H9 (cell line): ENCODE results near the gene TCEAL8. TPM values are rescaled to one million over a fixed set of nuclear protein-coding genes. Genes with fewer than 3 reads are reported as not detected.

Source experiments
- DNase-seq: peaks from one replicate; pipeline ENCODE4 v3.0.0-alpha.2; 2017
- H2AFZ ChIP-seq: one replicate; pipeline ENCODE4 v1.6.1; 2013; ENCODE audit warnings: mild to moderate bottlenecking, low read length, control low read depth, moderate library complexity
- H2AK5ac ChIP-seq: 2 replicates; pipeline ENCODE4 v1.6.1; 2013; ENCODE audit warnings: low read length, control low read depth, mixed read lengths; ENCODE audit not compliant: insufficient read length
- H2BK120ac ChIP-seq: one replicate; pipeline ENCODE4 v1.6.1; 2013; ENCODE audit warnings: low read depth, mild to moderate bottlenecking, low read length, control low read depth, inconsistent platforms; ENCODE audit not compliant: poor library complexity, severe bottlenecking
- H2BK12ac ChIP-seq: 2 replicates; pipeline ENCODE4 v1.6.1; 2013; ENCODE audit warnings: low read length, control low read depth, mixed read lengths, low read depth; ENCODE audit not compliant: insufficient read length
- H2BK15ac ChIP-seq: 2 replicates; pipeline ENCODE4 v1.6.1; 2013; ENCODE audit warnings: low read depth, low read length, control low read depth
- H2BK20ac ChIP-seq: one replicate; pipeline ENCODE4 v1.6.1; 2013; ENCODE audit warnings: low read depth, mild to moderate bottlenecking, low read length, control low read depth, inconsistent platforms; ENCODE audit not compliant: poor library complexity, severe bottlenecking
- H2BK5ac ChIP-seq: 2 replicates; pipeline ENCODE4 v1.6.1; 2013; ENCODE audit warnings: low read length, control low read depth, mixed read lengths; ENCODE audit not compliant: insufficient read length
- H3K14ac ChIP-seq: 2 replicates; pipeline ENCODE4 v1.6.1; 2013; ENCODE audit warnings: low read length, control low read depth; ENCODE audit not compliant: insufficient read depth
- H3K18ac ChIP-seq: 2 replicates; pipeline ENCODE4 v1.6.1; 2013; ENCODE audit warnings: low read depth, mild to moderate bottlenecking, mixed read lengths, low read length, control low read depth; ENCODE audit not compliant: insufficient read length
- H3K23ac ChIP-seq: 2 replicates; pipeline ENCODE4 v1.6.1; 2013; ENCODE audit warnings: low read length, control low read depth, mixed read lengths, low read depth; ENCODE audit not compliant: insufficient read length
- H3K23me2 ChIP-seq: 2 replicates; pipeline ENCODE4 v1.6.1; 2013; ENCODE audit warnings: low read depth, mild to moderate bottlenecking, mixed read lengths, low read length, control low read depth; ENCODE audit not compliant: insufficient read length, poor library complexity, severe bottlenecking
- H3K27ac ChIP-seq: 2 replicates; pipeline ENCODE4 v1.5.1; 2013; ENCODE audit warnings: low read length, control low read depth, mixed read lengths, low read depth; ENCODE audit not compliant: insufficient read length
- H3K27me3 ChIP-seq: 2 replicates; pipeline ENCODE4 v1.6.1; 2013; ENCODE audit warnings: low read length, control low read depth, inconsistent platforms; ENCODE audit not compliant: insufficient read depth
- H3K4ac ChIP-seq: 2 replicates; pipeline ENCODE4 v1.6.1; 2013; ENCODE audit warnings: low read depth, mild to moderate bottlenecking, control low read depth, inconsistent platforms, low read length, moderate library complexity
- H3K4me1 ChIP-seq: 2 replicates; pipeline ENCODE4 v1.6.1; 2013; ENCODE audit warnings: low read length, control low read depth, inconsistent platforms; ENCODE audit not compliant: insufficient read depth
- H3K4me2 ChIP-seq: 2 replicates; pipeline ENCODE4 v1.6.1; 2013; ENCODE audit warnings: low read length, control low read depth, mixed read lengths; ENCODE audit not compliant: insufficient read length, insufficient read depth
- H3K56ac ChIP-seq: 2 replicates; pipeline ENCODE4 v1.6.1; 2013; ENCODE audit warnings: low read depth, mild to moderate bottlenecking, mixed read lengths, low read length, control low read depth; ENCODE audit not compliant: insufficient read length
- H3K79me1 ChIP-seq: 2 replicates; pipeline ENCODE4 v1.6.1; 2013; ENCODE audit warnings: low read depth, mild to moderate bottlenecking, moderate library complexity, low read length, control low read depth, inconsistent platforms; ENCODE audit not compliant: insufficient read depth, poor library complexity, severe bottlenecking
- H3K79me2 ChIP-seq: 2 replicates; pipeline ENCODE4 v1.6.1; 2013; ENCODE audit warnings: low read length, control low read depth, inconsistent platforms; ENCODE audit not compliant: insufficient read depth
- H3K9ac ChIP-seq: 2 replicates; pipeline ENCODE4 v1.6.1; 2013; ENCODE audit warnings: low read length, control low read depth, mixed read lengths; ENCODE audit not compliant: insufficient read length; ENCODE audit errors: extremely low read depth
- H3K9me3 ChIP-seq: one replicate; pipeline ENCODE4 v1.6.1; 2013; ENCODE audit warnings: low read depth, low read length, inconsistent platforms; ENCODE audit not compliant: control insufficient read depth
- H3T11ph ChIP-seq: one replicate; pipeline ENCODE4 v1.6.1; 2013; ENCODE audit warnings: mild to moderate bottlenecking, low read length, control low read depth, inconsistent platforms
- H4K20me1 ChIP-seq: one replicate; pipeline ENCODE4 v1.6.1; 2013; ENCODE audit not compliant: control insufficient read depth, insufficient read length, insufficient read depth
- H4K5ac ChIP-seq: 2 replicates; pipeline ENCODE4 v1.6.1; 2013; ENCODE audit warnings: low read depth, mild to moderate bottlenecking, mixed read lengths, low read length, control low read depth; ENCODE audit not compliant: insufficient read length
- H4K8ac ChIP-seq: replicated peaks from 2 replicates; pipeline ENCODE4 v1.6.1; 2013; ENCODE audit warnings: low read length, control low read depth, mixed read lengths, low read depth; ENCODE audit not compliant: insufficient read length
- H4K91ac ChIP-seq: 2 replicates; pipeline ENCODE4 v1.6.1; 2013; ENCODE audit warnings: low read depth, mild to moderate bottlenecking, moderate library complexity, mixed read lengths, low read length, control low read depth; ENCODE audit not compliant: insufficient read length
- H3K27ac Mint-ChIP-seq, 3 experiments: 2 replicates in 2 of 3; 3 replicates in 1 of 3; pipeline ENCODE4 v1.8.0; 2020 to 2021; ENCODE audit warnings: mixed read lengths in 3 of 3, mild to moderate bottlenecking in 1 of 3, moderate library complexity in 1 of 3
- H3K27me3 Mint-ChIP-seq: 2 replicates; pipeline ENCODE4 v1.8.0; 2021; ENCODE audit warnings: low read depth, mild to moderate bottlenecking, moderate library complexity, mixed read lengths
- H3K36me3 Mint-ChIP-seq, 3 experiments: 2 replicates in 2 of 3; 3 replicates in 1 of 3; pipeline ENCODE4 v1.8.0; 2020 to 2021; ENCODE audit warnings: low read depth in 3 of 3, mixed read lengths in 3 of 3; ENCODE audit not compliant: insufficient read depth in 1 of 3
- H3K4me1 Mint-ChIP-seq, 2 experiments: 2 replicates each; pipeline ENCODE4 v1.8.0; 2020; ENCODE audit warnings: mixed read lengths in 2 of 2
- H3K4me3 Mint-ChIP-seq, 2 experiments: 2 replicates in 1 of 2; 3 replicates in 1 of 2; pipeline ENCODE4 v1.8.0; 2020 to 2021; ENCODE audit warnings: mild to moderate bottlenecking in 2 of 2, mixed read lengths in 2 of 2, moderate library complexity in 1 of 2
- H3K9me3 Mint-ChIP-seq, 2 experiments: 2 replicates in 1 of 2; 3 replicates in 1 of 2; pipeline ENCODE4 v1.8.0; 2020; ENCODE audit warnings: mild to moderate bottlenecking in 2 of 2, mixed read lengths in 2 of 2, moderate library complexity in 1 of 2
- CTCF ChIP-seq: fragments of 200-600 bp; sonication (generic); conservative IDR thresholded peaks from 3 replicates; pipeline ENCODE4 v1.8.0; 2021; ENCODE audit warnings: antibody characterized with exemption, mild to moderate bottlenecking
- WGBS: extraction: QIAGEN DNeasy Blood & Tissue Kit; methylation state at CpG from one replicate; pipeline ENCODE4 v1.1.7; 2013; ENCODE audit warnings: missing lambda C conversion rate, low lambda C conversion rate, mixed read lengths; ENCODE audit not compliant: insufficient read length; ENCODE audit errors: extremely low coverage; 5-methylcytosine and 5-hydroxymethylcytosine counted together
- total RNA-seq: library from RNA; stranded (reverse); gene quantifications from 2 replicates; pipeline ENCODE4 v1.2.1, GENCODE V29; 2021

TCEAL8 gene
- total RNA-seq, 1 experiment from 2014 or later = 78.1 TPM

- peak overlapping the region; percentile 81 for H3K9ac ChIP-seq
- no peaks in the 10 kb centered on the region for H3K9me3 ChIP-seq
- H2BK20ac ChIP-seq = no peak overlapping the region
- no peak overlapping the region for H2BK120ac ChIP-seq
- H3T11ph ChIP-seq = no peak overlapping the region
- TF ChIP-seq CTCF = no peak
- no peak overlapping the region for H3K23ac ChIP-seq
- H3K18ac ChIP-seq = peak overlapping the region; percentile 71
- no peak overlapping the region for H4K8ac ChIP-seq
- no peak overlapping the region for H4K91ac ChIP-seq
- no peaks in the 10 kb centered on the region for H4K20me1 ChIP-seq
- no peak overlapping the region for H2BK15ac ChIP-seq
- H3K56ac ChIP-seq = peak overlapping the region; percentile 64
- H3K4me3 Mint-ChIP-seq = peak overlapping the region; percentile 82 to 89
- H3K36me3 Mint-ChIP-seq = peaks cover 16 to 19% (median 17%) of the 10 kb centered on the region in 3 experiments
- H3K27me3 ChIP-seq = no peaks in the 10 kb centered on the region
- H3K27ac Mint-ChIP-seq = peak overlapping the region; percentile 97 to 99 (median 98)
- H3K27me3 Mint-ChIP-seq = peaks cover 1% of the 10 kb centered on the region; the same call in 1 of the 2 replicates
- peak; percentile 98 for DNase-seq
- H3K4me2 ChIP-seq = peak overlapping the region; percentile 58
- no peak overlapping the region for H2BK12ac ChIP-seq
- peak overlapping the region; percentile 77 for H3K27ac ChIP-seq
- no CpG with 5 or more reads among the region's 22 CpGs for WGBS
- no peak overlapping the region for H2AK5ac ChIP-seq
- no peaks in the 10 kb centered on the region for H3K79me2 ChIP-seq
- no peaks in the 10 kb centered on the region for H3K79me1 ChIP-seq
- H3K9me3 Mint-ChIP-seq = peaks cover 2 to 54% of the 10 kb centered on the region in 2 experiments; a peak in 4 of 5 replicates
- H3K14ac ChIP-seq = no peak overlapping the region
- H2BK5ac ChIP-seq = no peak overlapping the region
- peaks cover 4% of the 10 kb centered on the region for H3K23me2 ChIP-seq
- H3K4me1 Mint-ChIP-seq = peaks cover 7 to 20% of the 10 kb centered on the region in 2 experiments; a peak in 3 of 4 replicates
- H3K4ac ChIP-seq = no peak overlapping the region
- 0 out of 2 replicates have a peak, but pooled peaks cover 2% of the 10 kb centered on the region for H3K4me1 ChIP-seq
- H4K5ac ChIP-seq = peak overlapping the region; percentile 11
- no peak overlapping the region for H2AFZ ChIP-seq
These were observed 657 bp downstream of the TCEAL8 start for GRCh38 chrX:103254171-103254824.
